Pancreas (tissue), 10 donors: Measurements from ENCODE around the gene PIP4P1. TPM values are rescaled to one million over a fixed set of nuclear protein-coding genes. Genes with fewer than 3 reads are reported as not detected.

Experiments used
- ATAC-seq, 4 donors: fragments of 200-7000 bp; cut with Tn5 transposase; one replicate each; pipeline versions ENCODE4 v1.8.0 to v1.9.1; 2020; ENCODE audit warnings: mild to moderate bottlenecking in 4 of 4, moderate library complexity in 4 of 4
- DNase-seq, 6 donors: peaks; one replicate each; pipeline ENCODE4 v3.0.0-alpha.2; 2020
- FAIRE-seq: peaks from 2 replicates; lab custom pipeline; 2012; peaks lifted over from hg19 to GRCh38; lab: Jason Lieb, UNC
- H3K27ac ChIP-seq, 4 donors: fragments of 200-600 bp; sonication (generic); 1 replicate in 3 of 4; 2 replicates in 1 of 4; pipeline versions ENCODE4 v1.5.0 to v1.8.0; 2020
- H3K27me3 ChIP-seq, 4 donors: fragments of 200-600 bp; one replicate each; pipeline ENCODE4 v1.8.0; 2021
- H3K36me3 ChIP-seq, 3 donors: fragments of 200-600 bp; sonication (generic) in 1 of 3; one replicate each; pipeline versions ENCODE4 v1.5.0 to v1.8.0; 2020 to 2021
- H3K4me1 ChIP-seq, 3 donors: fragments of 200-600 bp; one replicate each; pipeline ENCODE4 v1.8.0; 2021
- H3K4me3 ChIP-seq, 4 donors: fragments of 200-600 bp; sonication (generic) in 2 of 4; one replicate each; pipeline versions ENCODE4 v1.5.0 to v1.8.0; 2020 to 2021
- H3K9me3 ChIP-seq, 4 donors: fragments of 200-600 bp; one replicate each; pipeline ENCODE4 v1.8.0; 2021
- CTCF ChIP-seq, 4 donors: fragments of 200-600 bp; sonication (generic) in 3 of 4; IDR thresholded peaks; one replicate each; pipeline versions ENCODE4 v1.5.0 to v1.8.0; 2021; ENCODE audit warnings: antibody characterized with exemption in 4 of 4
- WGBS, 2 donors: extraction: QIAGEN DNeasy Blood & Tissue Kit; methylation state at CpG; one replicate each; pipeline ENCODE4 v1.1.7; 2013; 5-methylcytosine and 5-hydroxymethylcytosine counted together
- intact Hi-C, 3 donors: fragments of 100-400 bp; cut with DNase I; formaldehyde crosslinking; loops; one replicate each; pipeline versions ENCODE4 v1.11.1 to v1.14.2; 2022
- polyA plus RNA-seq, 2 donors: library from polyadenylated mRNA; stranded (reverse); fragments of 200-250 nt; gene quantifications; one replicate each; pipeline ENCODE4 v1.2.3, GENCODE V29; 2013
- total RNA-seq, 6 donors: library from RNA; stranded (reverse); fragmentation: NEBNext Ultra II Directional in 4 of 6; extraction: Animal tissue kit (Norgen Biotek cat#: 25700) in 4 of 6; gene quantifications; one replicate each; pipeline versions ENCODE4 v1.2.1 to v1.2.4, GENCODE V29; 2021 to 2023
- donor health status: healthy with polysubstance abuse.
- donor health status: DM: no; HTN: no; CAD: no; lungs with moderate emphysema.
- donor health status: DM: no; HTN: no; CAD: no.
- donor health status: control.
- donor health status: control.
- donor health status: Bipolar disorder and iron deficiency.
- donor health status: DM: yes; HTN: yes; CAD: no.
- donor health status: DM: no; HTN: no; CAD: no.
- donor health status: DM: no; HTN: no; CAD: no.
- donor health status: DM: yes; HTN: yes; CAD: no.

Gene PIP4P1
- total and polyA plus RNA-seq, 8 donors = 8.9 to 38.2 (median 15.7) TPM

GRCh38 chr14:20493634-20494033 is 32.4 kb upstream of the PIP4P1 start:
- 48 to 76% methylated on average over 2 of the region's 2 CpGs for WGBS, 2 donors
- no peak for FAIRE-seq
- peak in 1 of 4 donors; percentile 56 for ATAC-seq

GRCh38 chr14:20492486-20492885 is 31.3 kb upstream of the PIP4P1 start:
- Histone ChIP-seq H3K27me3 (no peaks in the 10 kb centered on the region), H3K27ac (no peak overlapping the region), H3K9me3 (no peaks in the 10 kb centered on the region), H3K36me3 (no peaks in the 10 kb centered on the region), H3K4me3 (no peak overlapping the region), H3K4me1 (no peaks in the 10 kb centered on the region)
- intact Hi-C loops = no loop called here
- TF ChIP-seq CTCF (IDR thresholded peaks at IDR 0.05) = no peak
- FAIRE-seq (no peak), DNase-seq (no peak), ATAC-seq (no peak)
- 92 to 94% methylated on average over 4 of the region's 4 CpGs for WGBS, 2 donors

More at GRCh38 chr14:20493634-20494033, 32.4 kb upstream of the PIP4P1 start:
- Histone ChIP-seq H3K4me3 (no peak overlapping the region), H3K27ac (no peak overlapping the region), H3K4me1 (no peaks in the 10 kb centered on the region), H3K36me3 (no peaks in the 10 kb centered on the region), H3K27me3 (no peaks in the 10 kb centered on the region), H3K9me3 (no peaks in the 10 kb centered on the region)
- DNase-seq = no peak
- intact Hi-C loops = no loop called here
- TF ChIP-seq CTCF (IDR thresholded peaks at IDR 0.05) = no peak

GRCh38 chr14:20490563-20490962 is 29.3 kb upstream of the PIP4P1 start:
- 40 to 47% methylated on average over 6 of the region's 6 CpGs for WGBS, 2 donors
- TF ChIP-seq CTCF (IDR thresholded peaks at IDR 0.05) = no peak
- intact Hi-C loops = no loop called here
- no peak overlapping the region for H3K27ac ChIP-seq
- no peaks in the 10 kb centered on the region for H3K36me3 ChIP-seq
- ATAC-seq (no peak), FAIRE-seq (no peak), DNase-seq (no peak)
- H3K9me3 ChIP-seq = no peaks in the 10 kb centered on the region
- no peak overlapping the region for H3K4me3 ChIP-seq
- no peaks in the 10 kb centered on the region for H3K4me1 ChIP-seq
- H3K27me3 ChIP-seq = no peaks in the 10 kb centered on the region

- Histone ChIP-seq H3K36me3 (no peaks in the 10 kb centered on the region), H3K27ac (no peak overlapping the region), H3K4me1 (no peaks in the 10 kb centered on the region), H3K4me3 (no peak overlapping the region), H3K9me3 (no peaks in the 10 kb centered on the region), H3K27me3 (no peaks in the 10 kb centered on the region)
- intact Hi-C loops = no loop called here
- WGBS, 2 donors = 47 to 49% methylated on average over 6 of the region's 6 CpGs
- no peak for ATAC-seq
- DNase-seq = no peak
- TF ChIP-seq CTCF (IDR thresholded peaks at IDR 0.05) = no peak
- FAIRE-seq = no peak
Observed at GRCh38 chr14:20489093-20489994, 28.1 kb upstream of the PIP4P1 start.

GRCh38 chr14:20487396-20487725 is 26.1 kb upstream of the PIP4P1 start:
- no peak overlapping the region for H3K27ac ChIP-seq
- no peak for ATAC-seq
- no peaks in the 10 kb centered on the region for H3K9me3 ChIP-seq
- no peak for DNase-seq
- no peaks in the 10 kb centered on the region for H3K36me3 ChIP-seq
- no peak overlapping the region for H3K4me3 ChIP-seq
- intact Hi-C loops = no loop called here
- no peaks in the 10 kb centered on the region for H3K27me3 ChIP-seq
- TF ChIP-seq CTCF (IDR thresholded peaks at IDR 0.05) = no peak
- no peaks in the 10 kb centered on the region for H3K4me1 ChIP-seq
- no peak for FAIRE-seq
